HK-2 (cell line): ENCODE results near the gene RBFOX1.

ENCODE experiments used
- DNase-seq: peaks from one replicate; pipeline ENCODE4 v3.0.0-alpha.2; 2018; ENCODE audit not compliant: unreplicated experiment

The RBFOX1 gene

DNA sequence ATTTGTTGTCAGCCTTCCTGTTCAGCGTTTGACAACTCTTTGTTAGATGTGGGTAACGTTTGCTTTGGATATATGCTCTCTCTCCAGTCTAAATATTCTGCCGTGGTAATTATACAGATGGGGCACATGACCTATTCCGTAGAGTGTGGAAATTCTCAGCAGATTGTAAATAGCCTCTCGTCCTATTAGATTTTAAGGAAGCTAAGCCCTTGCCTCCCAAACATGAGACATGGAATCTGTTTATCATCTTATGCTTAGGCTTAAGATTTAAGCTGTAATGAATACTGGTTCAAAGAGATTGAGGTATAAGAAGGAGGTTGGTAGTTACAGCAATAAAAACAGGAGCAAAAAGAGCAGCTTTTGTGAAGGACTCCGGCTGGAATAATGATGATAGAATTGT, 87.4 kb downstream of the RBFOX1 start:
- DNase-seq, result no peak

DNA sequence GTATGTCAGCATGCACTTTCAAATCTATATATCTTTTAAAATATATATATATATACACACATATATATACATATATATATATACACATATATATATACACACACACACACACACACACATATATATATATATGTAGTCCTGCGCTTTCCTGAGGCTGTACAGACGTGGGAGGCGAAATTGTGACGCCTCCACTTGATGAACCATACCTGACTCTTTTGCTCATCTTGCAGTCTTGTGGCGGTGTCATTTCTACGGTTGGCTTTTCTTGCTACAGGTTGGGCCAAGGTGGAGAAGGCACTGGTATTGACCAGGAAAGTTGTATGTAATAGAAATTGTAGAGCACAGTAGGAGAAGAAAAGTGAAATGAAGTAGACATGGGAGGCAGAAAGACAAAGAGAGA, 88.2 kb downstream of the RBFOX1 start:
- DNase-seq, result no peak

DNA sequence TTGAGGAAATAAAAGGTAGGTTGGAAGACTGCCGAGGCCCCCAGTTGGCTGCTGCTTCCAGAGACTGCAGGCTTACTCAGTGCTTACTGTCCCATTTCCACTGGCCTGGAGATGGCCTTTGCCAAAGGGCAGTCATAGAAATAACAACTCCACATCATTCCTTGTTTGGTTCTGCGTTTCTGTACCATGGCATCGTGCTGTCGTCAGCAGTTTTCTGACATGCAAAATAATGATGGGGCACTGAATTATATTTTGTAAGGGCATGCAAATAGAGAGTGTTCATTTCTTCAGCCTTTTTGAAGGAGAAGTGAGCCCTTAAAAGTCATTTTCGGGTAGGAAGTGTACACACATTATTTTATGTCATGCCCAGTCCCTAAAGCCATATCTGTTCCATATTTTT, 88.9 kb downstream of the RBFOX1 start:
- DNase-seq, result no peak

DNA sequence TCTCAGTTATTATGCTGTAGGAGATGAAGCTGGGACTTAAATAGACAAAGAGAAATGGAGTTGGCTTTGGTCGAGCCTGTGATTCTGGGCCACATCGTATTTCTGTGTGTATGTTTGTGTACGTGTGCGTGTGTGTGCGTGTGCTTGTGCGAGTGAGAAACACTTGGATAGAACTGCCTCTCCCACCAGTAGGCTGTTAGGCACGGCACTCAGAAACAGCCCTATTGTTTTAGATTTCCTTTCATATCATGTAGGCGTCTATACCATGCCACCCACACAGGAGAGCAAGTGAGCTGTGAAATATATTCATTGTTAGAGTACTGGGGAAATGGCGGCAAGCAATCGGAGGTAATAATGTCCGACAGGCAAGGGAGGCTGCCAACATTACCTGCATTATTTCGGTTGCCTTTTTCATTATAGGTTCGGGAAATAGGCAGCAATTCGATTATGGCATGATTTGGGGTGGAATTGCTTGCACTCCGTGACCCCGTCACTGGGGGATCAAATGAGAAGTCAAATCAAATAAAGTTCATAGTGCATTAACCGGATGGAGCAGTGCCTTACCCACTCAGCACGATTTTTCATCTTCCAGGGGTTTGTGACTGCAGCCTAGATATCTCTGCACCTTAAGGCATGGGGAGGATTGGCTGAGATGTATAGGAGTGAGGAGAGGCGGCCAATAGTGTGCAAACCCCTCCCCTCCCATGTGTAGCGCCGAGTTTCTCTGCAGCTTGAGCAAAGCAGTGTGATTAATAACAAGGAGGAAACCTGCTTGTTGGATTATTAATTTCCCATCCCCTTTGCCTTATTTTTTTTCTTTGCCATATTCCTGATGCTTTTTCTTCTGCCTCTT, 89.6 kb downstream of the RBFOX1 start:
- DNase-seq, result no peak

DNA sequence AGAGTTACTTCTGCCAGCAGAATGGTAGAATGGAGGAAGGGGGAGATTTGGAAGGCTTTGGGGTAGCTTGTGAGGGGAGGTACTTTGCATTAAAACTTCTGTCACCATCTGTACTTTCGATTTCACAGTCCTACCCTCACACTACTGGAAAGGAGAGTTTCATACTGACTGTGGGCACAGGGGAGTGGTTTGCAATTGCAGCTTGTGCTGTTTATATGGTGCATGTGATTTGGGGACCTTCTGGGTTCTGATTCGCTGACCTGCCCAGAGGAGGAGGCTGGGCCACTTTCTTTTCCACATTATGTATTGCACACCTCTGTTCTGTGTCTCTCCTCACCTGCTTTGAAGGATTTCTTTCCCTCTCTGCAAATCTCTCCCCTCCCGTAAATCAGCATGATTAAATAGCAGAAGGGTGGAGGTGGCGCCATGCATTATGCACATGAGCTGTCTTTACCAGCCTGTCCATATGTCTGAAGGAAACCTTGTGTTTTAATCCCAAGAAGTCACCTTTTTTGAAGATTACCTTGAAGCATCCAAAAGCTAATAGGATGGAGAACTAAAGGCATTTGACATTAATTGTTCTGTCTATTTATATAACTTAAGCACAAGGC, 90.9 kb downstream of the RBFOX1 start:
- no peak for DNase-seq

DNA sequence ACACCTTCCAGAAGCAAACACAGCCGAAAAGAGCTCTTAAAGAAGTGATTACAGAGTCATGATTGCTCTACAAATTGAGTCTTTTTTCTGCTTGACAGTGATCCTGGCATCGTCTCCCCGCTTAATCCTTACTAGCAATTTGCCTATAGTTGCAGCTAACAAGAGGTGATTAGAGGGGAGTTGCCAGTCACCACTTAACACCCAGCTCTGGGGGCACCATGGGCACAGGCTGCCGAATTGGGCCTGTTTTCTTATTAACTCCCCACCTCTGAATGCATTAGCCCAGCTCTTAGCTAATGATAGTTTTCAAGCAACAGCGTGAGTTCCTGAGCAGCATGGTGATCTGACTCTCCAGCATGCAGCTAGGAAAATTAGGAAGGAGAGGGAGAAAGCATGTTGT, 93.5 kb downstream of the RBFOX1 start:
- no peak for DNase-seq

DNA sequence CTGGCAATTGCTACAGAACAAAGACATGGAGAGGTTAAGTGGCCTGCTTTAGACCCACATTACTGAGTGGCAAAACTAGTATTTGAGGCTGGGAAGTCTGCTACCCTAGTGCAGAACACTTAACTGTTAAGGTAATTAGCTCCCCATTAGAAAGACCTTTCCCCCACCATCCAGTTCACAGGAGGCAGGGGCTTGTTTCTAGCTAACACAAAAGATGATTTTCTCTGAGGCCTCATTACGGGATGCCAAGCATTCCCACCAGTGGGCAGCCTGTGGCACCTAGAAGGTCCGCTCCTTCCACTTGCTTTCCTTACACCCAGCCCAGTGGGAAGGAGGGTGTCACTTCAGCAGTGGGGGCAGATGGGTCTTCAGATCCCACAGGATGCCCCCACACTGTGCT, 99.1 kb downstream of the RBFOX1 start:
- no peak for DNase-seq

DNA sequence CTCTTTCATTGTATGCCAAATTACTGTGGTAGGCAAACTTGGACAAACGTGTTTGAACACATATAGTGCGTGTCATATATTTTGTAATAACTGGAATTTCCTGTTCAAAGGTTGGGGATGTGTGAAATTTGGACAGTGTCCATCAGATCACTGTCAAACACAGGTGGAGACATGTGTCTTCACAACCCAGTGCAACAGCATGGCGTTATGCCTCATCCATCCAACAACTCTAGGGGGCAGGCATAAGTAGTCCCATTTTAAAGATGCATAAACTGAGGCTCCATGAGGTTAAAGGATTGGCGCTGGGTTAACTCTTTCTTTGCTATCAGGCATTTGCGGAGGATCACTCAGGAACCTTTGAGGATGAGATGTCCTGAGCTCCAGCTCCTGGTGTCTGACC, 103.7 kb downstream of the RBFOX1 start:
- DNase-seq, result no peak

DNA sequence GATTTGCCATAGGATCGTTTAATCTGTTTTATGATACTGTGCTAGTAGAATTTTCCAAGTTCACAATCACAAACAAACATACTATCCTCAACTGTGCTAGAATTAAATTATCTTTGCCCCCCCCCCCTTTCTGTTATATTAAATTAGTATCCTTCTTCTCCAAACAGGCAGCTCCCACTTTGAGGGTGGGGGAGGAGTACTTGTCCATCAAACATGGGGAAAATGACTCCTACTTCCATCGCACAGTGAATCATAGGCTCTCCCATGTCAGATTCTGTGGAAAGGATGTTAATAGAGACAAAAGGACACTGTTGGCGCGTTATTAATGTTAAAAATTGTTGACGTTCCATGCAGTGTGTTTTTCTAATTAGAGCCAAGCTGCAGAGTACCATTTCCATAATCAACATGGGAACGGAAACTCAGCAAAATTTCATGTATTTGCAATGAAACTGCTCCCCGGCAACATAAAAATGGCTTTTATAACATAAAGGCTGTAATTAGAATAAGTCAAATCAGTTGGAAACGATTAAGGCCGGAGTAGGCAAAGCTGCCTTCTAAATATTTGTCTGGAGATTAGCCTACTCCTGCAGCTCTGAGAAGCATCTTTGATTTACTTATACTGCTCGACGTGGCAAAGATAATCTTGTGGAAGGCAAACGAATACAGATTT, 104.6 kb downstream of the RBFOX1 start:
- DNase-seq, result no peak

DNA sequence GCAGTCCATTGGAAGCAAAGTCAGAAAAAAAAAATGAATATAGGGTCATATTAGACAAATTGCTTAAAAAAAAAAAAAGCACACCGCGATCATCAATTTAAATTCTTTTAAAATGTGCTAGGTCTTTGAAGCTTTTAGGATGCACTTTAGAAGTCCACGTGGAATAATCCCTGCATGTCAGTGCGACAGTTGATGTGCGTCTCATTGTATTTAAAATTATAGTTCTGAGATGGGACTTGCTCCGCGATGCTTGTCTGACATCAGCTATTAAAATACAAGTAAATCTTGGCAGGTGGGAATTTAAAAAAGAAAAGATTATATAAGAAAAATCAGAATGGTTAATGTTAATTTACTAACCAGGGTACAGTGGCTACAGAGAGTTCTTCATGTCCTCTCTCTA, 105.2 kb downstream of the RBFOX1 start:
- no peak for DNase-seq

DNA sequence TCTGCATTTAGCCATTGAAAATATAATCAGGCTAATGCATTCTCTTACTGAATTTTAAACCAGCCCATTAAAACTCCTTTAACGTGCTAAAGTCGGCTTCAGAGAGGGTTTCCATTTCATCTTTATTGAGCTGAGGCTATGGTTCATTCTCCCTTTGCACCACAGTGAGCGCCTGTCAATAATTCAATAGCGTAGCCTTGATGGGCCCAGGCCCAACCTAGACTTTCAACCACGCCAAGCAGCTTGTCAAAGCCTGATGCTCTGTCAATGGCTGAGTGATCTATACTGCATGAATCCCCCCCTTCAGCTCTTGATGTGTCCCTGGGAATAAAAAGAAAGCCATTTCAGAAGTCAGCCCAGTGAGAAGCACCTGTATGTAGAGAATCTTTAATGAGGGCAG, 106.0 kb downstream of the RBFOX1 start:
- DNase-seq, result no peak

DNA sequence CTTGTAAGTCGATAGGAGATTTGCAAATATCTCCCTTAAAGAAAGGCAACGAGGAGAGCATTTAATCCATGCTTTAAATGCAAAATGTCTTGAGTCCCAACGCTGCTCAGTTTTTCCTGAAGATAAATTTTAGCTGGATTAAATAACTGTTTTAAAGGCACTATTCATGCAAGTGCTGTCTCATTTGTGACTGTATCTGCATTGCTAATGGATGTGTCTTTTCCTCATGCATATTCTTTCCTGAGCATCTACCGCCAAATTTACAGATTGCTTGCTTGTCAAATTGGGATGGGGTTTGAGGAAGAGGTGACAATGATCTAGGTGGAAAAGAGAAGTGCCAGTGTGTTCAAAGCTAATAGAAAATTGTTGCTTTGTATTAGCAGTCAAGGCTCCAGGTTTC, 106.9 kb downstream of the RBFOX1 start:
- no peak for DNase-seq

DNA sequence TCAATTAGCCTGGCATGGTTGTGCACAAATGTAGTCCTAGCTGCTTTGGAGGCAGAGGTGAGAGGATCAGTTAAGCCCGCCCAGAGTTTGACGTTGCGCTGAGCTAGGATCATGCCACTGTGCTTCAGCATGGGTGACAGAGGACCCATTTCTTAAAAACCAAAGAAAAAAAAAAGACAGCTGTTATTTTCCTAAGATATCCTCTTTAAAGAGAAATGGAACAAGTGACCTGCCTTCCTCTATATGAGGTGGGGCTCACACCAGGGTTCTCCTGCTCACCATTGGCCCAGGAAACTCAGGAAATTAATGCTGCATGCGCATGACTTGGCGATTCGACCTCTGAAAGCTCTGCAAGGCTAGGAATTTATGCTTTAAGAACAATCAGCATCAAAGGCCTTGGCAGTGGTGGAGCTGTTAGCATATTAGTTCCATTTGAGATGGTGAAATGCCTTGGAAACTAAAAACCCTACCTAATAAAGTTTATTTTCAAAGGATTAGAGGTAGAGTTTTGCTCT, 108.3 kb downstream of the RBFOX1 start:
- no peak for DNase-seq

DNA sequence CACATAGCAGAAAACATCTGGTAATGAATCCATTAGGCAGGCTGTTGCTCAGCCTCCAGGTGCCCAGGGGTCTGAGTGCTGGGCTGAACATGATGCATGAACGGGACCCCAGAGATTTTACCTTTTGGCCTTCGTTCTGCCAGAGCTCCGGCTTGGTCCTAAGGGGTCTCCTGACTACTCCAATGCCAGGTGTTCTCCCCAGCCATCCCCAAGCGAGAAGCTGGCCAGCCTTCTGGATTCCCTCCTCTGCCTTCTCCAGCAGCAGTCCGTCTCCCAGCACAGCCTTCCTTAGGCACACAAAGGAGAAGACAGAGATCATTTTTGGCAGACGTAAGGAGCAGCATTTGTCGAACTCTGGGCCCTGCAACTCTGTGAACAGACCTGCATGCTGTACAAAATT, 109.4 kb downstream of the RBFOX1 start:
- no peak for DNase-seq

DNA sequence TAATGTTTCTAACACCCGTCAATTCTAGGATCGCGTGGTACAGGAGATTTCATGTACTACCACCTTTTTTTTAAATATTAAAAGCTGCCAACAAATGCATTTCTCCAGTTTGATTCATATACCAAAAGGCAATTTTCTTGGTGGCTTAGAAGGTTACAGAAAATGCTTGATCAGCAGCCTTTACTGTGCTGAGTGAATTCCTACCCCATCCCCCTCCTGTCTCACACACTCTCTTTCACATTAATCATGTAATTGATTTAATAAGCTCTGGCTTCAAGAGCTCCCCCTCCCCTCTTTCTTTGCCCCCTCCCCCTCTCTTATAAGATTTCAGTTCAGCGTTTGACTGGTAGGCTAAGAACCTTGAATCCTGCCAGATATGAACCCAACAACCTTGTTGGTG, 110.5 kb downstream of the RBFOX1 start:
- DNase-seq, result no peak

DNA sequence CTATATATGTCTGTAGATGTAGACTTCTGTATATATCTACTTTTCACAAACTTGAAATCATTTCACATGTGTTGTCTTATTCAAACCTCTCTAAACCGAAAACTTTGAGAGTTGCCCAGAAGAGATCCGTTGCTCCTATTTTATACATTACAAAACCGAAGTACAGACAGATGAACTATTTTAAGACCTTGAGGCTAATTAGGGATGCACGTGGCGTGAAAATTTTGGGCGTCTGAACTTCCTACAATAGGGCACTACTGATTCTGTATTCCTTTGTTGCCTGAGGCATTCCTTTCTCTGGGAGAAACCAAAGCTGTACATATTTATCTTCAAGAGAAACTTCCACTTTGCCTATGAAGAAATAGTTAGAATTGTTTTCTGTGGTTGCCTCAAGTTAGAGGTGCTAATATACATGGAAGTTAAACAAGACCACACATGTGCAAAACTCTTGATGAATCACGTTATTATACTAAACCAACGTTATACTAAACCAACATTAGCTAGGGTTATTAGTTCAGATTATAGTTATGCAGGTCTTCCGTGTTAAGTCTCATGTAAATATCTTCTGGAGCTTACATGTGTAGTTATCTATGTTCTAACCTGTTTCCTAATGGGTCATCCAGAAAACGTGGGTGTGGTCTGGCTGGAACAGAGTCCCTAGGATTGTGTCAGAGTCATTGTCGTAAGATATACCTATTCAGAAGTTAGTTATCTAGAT, 111.2 kb downstream of the RBFOX1 start:
- DNase-seq, result no peak

DNA sequence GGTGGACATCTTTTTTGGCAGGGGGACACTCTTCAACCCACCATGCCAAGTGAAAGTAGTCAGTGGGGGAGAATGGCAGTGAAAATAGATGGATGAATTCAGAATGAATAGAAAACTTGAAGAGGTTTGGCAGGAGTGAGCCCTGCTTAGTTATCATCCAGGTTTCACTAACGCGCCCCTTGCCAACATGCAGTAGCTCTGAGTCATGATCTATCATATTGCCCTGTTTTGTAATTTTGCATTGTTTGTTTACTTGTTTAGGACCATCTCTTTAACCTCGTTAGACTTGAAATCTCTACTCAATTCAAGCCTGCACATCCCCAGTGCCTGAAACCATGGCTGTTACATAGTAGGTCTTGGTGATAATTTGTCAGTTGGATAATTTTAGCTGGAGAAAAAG, 116.7 kb downstream of the RBFOX1 start:
- DNase-seq, result no peak

DNA sequence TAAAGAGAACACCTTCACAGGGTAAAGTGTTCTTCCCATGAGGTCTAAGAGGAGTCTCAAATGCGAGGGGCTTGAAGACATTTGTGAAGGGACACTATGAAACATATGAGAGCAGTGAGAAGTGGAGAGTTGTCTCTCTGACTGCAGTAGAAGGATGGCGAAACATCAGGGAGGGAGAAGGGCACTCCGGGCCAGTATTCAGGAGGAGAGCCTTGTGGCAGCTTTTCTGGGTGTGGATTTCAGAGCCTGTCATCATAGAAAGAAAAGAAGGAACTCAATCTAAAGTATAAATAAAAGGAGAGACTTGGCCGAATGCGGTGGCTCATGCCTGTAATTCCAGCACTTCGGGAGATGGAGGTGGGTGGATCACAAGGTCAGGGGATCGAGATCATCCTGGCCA, 117.2 kb downstream of the RBFOX1 start:
- no peak for DNase-seq

DNA sequence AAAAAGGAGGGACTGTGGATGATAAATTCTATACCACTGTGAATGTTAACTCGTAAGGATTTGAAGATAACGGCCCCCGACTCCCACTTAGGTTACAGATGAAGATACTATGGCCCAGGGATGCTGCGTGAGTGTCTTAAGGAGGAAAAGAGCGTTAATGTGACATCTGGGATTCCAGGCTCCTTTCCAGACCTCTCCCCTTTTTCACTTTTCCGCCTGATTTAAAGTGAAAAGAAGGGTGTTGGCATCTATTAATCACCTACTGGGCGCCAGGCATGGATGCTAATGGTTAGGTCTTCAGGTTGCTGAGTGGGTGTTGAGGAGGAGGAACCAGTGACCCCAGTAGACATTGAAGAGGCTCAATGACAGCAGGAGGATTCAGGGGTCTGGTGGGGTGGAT, 117.8 kb downstream of the RBFOX1 start:
- no peak for DNase-seq

DNA sequence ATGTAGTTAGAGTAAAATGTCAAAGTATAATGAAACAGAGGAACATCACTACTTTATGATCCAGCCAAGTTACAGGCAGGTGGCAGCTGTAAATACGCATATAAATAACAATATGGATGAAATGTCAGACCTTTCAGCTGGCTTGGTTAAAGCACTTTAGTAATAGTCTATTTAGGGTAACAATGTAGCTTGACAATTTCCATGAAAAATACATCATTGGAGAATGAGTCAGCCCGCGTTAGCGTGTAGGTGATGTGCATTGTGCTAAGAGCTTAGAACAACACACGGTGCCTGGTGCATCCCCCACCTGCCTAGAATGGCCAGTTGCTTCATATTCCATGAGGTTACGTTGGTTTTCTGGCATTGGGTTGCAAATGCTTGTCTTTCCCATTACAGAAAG, 119.4 kb downstream of the RBFOX1 start:
- no peak for DNase-seq

DNA sequence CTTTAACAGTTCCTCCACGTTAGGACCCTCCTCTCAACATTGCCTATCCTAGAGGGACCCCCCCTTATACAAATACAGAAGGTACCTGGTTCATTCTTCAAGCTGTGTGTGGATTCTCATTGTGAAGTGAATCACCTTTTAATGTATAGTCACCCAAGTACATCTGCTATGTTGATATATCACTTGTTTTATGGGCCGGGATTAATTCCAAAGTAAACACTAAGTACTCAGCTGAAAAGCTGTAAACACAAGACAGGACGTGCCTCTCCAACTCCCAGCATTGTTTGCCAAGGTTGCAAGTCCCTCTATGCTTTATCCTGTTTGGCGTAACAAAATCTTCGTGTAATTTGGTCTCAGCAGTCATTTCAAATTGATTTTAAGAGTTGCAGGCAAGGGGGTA, 123.6 kb downstream of the RBFOX1 start:
- no peak for DNase-seq

DNA sequence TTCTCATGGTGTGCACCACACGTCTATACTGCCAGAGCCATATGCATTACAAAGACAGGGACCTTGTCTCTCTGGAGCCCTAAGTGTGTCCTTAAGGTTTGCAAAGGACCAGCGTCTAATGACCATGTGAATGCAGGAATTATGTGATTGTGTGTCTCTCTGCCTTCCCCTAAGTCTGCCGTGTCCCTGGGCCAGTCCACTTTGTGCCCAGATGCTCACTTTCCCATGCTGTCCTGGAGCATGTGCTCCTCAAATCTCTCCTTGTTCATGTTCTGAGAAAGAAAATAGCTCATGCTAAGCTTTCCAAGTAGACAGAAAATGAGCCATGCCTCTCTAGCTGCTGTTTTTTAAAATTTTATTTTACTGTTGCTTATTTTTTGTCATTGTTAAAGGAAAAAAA, 125.5 kb downstream of the RBFOX1 start:
- DNase-seq, result no peak
